Measurements from ENCODE around the gene CACNA1S. TPM values are rescaled to one million over a fixed set of nuclear protein-coding genes. Genes with fewer than 3 reads are reported as not detected.

The CACNA1S gene
- total and polyA plus RNA-seq, 12 donors = under 0.01 to 0.07 TPM; not detected in 10

- intact Hi-C loops (cut with DNase I) = no loop called here
Observed at GRCh38 chr1:201036188-201036842, 75.9 kb downstream of the CACNA1S start.

DNA sequence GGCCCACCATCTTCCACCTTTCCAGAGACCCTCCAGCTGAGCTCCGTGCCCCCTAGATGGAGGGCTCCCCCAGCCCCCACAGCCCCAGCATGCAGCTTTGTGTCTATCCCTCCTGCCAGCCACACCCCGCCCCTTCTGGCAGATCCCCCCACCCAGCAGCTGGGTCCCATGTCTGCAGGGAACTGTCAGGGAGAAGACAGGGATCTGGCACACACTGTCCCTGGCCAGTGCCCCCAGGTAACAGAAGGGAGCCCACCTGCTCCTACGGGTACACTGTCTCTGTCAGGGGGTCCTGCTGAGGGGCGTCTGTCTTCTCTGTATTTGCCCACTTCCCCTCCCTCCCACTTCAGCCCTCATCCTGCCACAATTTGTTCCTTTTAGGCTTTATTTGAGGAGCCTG, 77.6 kb downstream of the CACNA1S start:
- intact Hi-C loops (cut with DNase I) = no loop called here

More at GRCh38 chr1:201036188-201036842, 75.9 kb downstream of the CACNA1S start:
- H3K27me3 ChIP-seq = no peaks in the 10 kb centered on the region
- DNase-seq = no peak
- TF ChIP-seq CTCF (IDR thresholded peaks at IDR 0.05) = no peak
- TF ChIP-seq POLR2A (IDR thresholded peaks at IDR 0.05) = no peak
- 60 to 79% (median 74%) methylated on average over 7 to 12 of the region's 12 CpGs for WGBS, 4 donors
- no peaks in the 10 kb centered on the region for H3K36me3 ChIP-seq (replicated peaks in 1 of 2)
- H3K4me1 ChIP-seq (replicated peaks in 1 of 2) = no peaks in the 10 kb centered on the region
- H3K27ac ChIP-seq = no peak overlapping the region
- no peak overlapping the region for H3K4me3 ChIP-seq
- H3K9me3 ChIP-seq (replicated peaks in 1 of 3) = no peaks in the 10 kb centered on the region

GRCh38 chr1:201032408-201032807, 79.8 kb downstream of the CACNA1S start:
- intact Hi-C loops (cut with DNase I) = no loop called here
- no peak overlapping the region for H3K4me3 ChIP-seq
- peaks cover 0 to 14% of the 10 kb centered on the region in 2 donors for H3K4me1 ChIP-seq (replicated peaks in 1 of 2)

More for the DNA sequence above, 77.6 kb downstream of the CACNA1S start:
- no peak for DNase-seq
- H3K27me3 ChIP-seq = no peaks in the 10 kb centered on the region
- 81 to 85% (median 85%) methylated on average over 2 to 4 of the region's 4 CpGs for WGBS, 4 donors
- TF ChIP-seq POLR2A (IDR thresholded peaks at IDR 0.05) = no peak
- TF ChIP-seq CTCF (IDR thresholded peaks at IDR 0.05) = no peak
- no peaks in the 10 kb centered on the region for H3K36me3 ChIP-seq (replicated peaks in 1 of 2)
- no peaks in the 10 kb centered on the region for H3K4me1 ChIP-seq (replicated peaks in 1 of 2)
- H3K27ac ChIP-seq = no peak overlapping the region
- H3K9me3 ChIP-seq (replicated peaks in 1 of 3) = no peaks in the 10 kb centered on the region
- H3K4me3 ChIP-seq = no peak overlapping the region

DNA sequence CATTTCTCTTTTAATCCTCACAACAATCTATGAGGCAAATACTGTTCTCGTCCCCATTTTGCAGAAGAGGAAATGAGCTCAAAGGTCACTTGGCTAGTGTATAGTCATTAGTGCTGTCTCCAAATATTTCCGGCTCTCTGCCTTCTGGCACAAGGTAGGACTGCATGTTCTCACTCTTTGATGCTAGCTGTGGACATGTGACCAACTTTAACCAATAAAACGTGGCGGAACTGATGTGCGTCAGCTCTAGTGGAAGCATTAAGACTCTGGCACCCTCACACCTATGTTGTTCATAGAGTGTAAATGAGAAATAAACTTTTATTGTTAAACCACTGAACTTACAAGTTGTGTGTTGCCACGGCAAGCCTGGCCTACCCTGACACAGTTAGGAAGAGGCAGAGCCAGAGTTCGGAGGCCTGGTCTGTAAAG, 83.8 kb downstream of the CACNA1S start:
- peak in 6 of 7 donors; percentile 34 to 73 (median 43) for DNase-seq
- TF ChIP-seq CTCF (IDR thresholded peaks at IDR 0.05) (no peak), POLR2A (IDR thresholded peaks at IDR 0.05) (no peak)
- no peaks in the 10 kb centered on the region for H3K9me3 ChIP-seq (replicated peaks in 1 of 3)
- peaks cover 0 to 34% of the 10 kb centered on the region in 2 donors for H3K4me1 ChIP-seq (replicated peaks in 1 of 2)
- no peaks in the 10 kb centered on the region for H3K27me3 ChIP-seq
- intact Hi-C loops (cut with DNase I) = no loop called here
- H3K4me3 ChIP-seq = no peak overlapping the region
- WGBS, 4 donors = 62 to 76% (median 70%) methylated on average over 6 to 7 of the region's 7 CpGs
- no peaks in the 10 kb centered on the region for H3K36me3 ChIP-seq (replicated peaks in 1 of 2)
- H3K27ac ChIP-seq = peak overlapping the region in 2 of 5 donors; percentile 75 to 85

More at GRCh38 chr1:201032408-201032807, 79.8 kb downstream of the CACNA1S start:
- Histone ChIP-seq H3K27me3 (no peaks in the 10 kb centered on the region), H3K36me3 (replicated peaks in 1 of 2) (no peaks in the 10 kb centered on the region), H3K9me3 (replicated peaks in 1 of 3) (no peaks in the 10 kb centered on the region), H3K27ac (no peak overlapping the region)
- TF ChIP-seq POLR2A (IDR thresholded peaks at IDR 0.05) (no peak), CTCF (IDR thresholded peaks at IDR 0.05) (no peak)
- DNase-seq = no peak
- 90 to 94% (median 91%) methylated on average over 1 of the region's 1 CpG for WGBS, 4 donors
